ENCODE data around the gene BORCS5. TPM values are rescaled to one million over a fixed set of nuclear protein-coding genes. Genes with fewer than 3 reads are reported as not detected.

BORCS5 gene
- polyA plus RNA-seq, 4 donors = 2.2 to 7.5 (median 5.5) TPM

GRCh38 chr12:12392413-12392812 lies 35.5 kb downstream of the BORCS5 start:
- Histone ChIP-seq H3K36me3 (ENCODE audit: control insufficient read depth in 3 of 3, insufficient read depth in 2 of 3, low read depth in 1 of 3, low read length in 3 of 3) (peaks cover 0 to 3% (median 0%) of the 10 kb centered on the region in 3 donors), H3K9me3 (ENCODE audit: control insufficient read depth in 2 of 2, insufficient read depth in 1 of 2, low read depth in 1 of 2, low read length in 1 of 2) (no peaks in the 10 kb centered on the region), H3K4me1 (ENCODE audit: control insufficient read depth in 3 of 3, insufficient read depth in 2 of 3, low read depth in 1 of 3, low read length in 2 of 3) (no peaks in the 10 kb centered on the region), H3K27ac (ENCODE audit: low read depth in 1 of 3, low read length in 2 of 3) (no peak overlapping the region), H3K4me3 (ENCODE audit: low read depth in 1 of 3, low read length in 3 of 3) (no peak overlapping the region), H3K27me3 (ENCODE audit: control insufficient read depth in 3 of 3, insufficient read depth in 3 of 3, low read length in 3 of 3) (no peaks in the 10 kb centered on the region)
- no peak for DNase-seq
- WGBS, 3 donors = 24 to 62% (median 49%) methylated on average over 2 of the region's 2 CpGs
- no peak for FAIRE-seq

- Histone ChIP-seq H3K27me3 (ENCODE audit: control insufficient read depth in 3 of 3, insufficient read depth in 3 of 3, low read length in 3 of 3) (no peaks in the 10 kb centered on the region), H3K4me1 (ENCODE audit: control insufficient read depth in 3 of 3, insufficient read depth in 2 of 3, low read depth in 1 of 3, low read length in 2 of 3) (no peaks in the 10 kb centered on the region), H3K9me3 (ENCODE audit: control insufficient read depth in 2 of 2, insufficient read depth in 1 of 2, low read depth in 1 of 2, low read length in 1 of 2) (no peaks in the 10 kb centered on the region), H3K4me3 (ENCODE audit: low read depth in 1 of 3, low read length in 3 of 3) (no peak overlapping the region), H3K27ac (ENCODE audit: low read depth in 1 of 3, low read length in 2 of 3) (no peak overlapping the region), H3K36me3 (ENCODE audit: control insufficient read depth in 3 of 3, insufficient read depth in 2 of 3, low read depth in 1 of 3, low read length in 3 of 3) (peaks cover 0 to 3% (median 0%) of the 10 kb centered on the region in 3 donors)
- 51 to 76% (median 58%) methylated on average over 2 of the region's 2 CpGs for WGBS, 3 donors
- FAIRE-seq (no peak), DNase-seq (no peak)
Measured at GRCh38 chr12:12393171-12393570, 36.3 kb downstream of the BORCS5 start.

- WGBS, 3 donors = 95 to 97% (median 96%) methylated on average over 4 of the region's 4 CpGs
- no peak for FAIRE-seq
Measured at GRCh38 chr12:12396694-12397093, 39.8 kb downstream of the BORCS5 start.

GRCh38 chr12:12397184-12397583 lies 40.3 kb downstream of the BORCS5 start:
- no peaks in the 10 kb centered on the region for H3K27me3 ChIP-seq (ENCODE audit: control insufficient read depth in 3 of 3, insufficient read depth in 3 of 3, low read length in 3 of 3)
- H3K4me3 ChIP-seq (ENCODE audit: low read depth in 1 of 3, low read length in 3 of 3) = no peak overlapping the region
- H3K27ac ChIP-seq (ENCODE audit: low read depth in 1 of 3, low read length in 2 of 3) = no peak overlapping the region
- FAIRE-seq = no peak
- peaks cover 0 to 2% (median 0%) of the 10 kb centered on the region in 3 donors for H3K4me1 ChIP-seq (ENCODE audit: control insufficient read depth in 3 of 3, insufficient read depth in 2 of 3, low read depth in 1 of 3, low read length in 2 of 3)
- peaks cover 0 to 3% (median 0%) of the 10 kb centered on the region in 3 donors for H3K36me3 ChIP-seq (ENCODE audit: control insufficient read depth in 3 of 3, insufficient read depth in 2 of 3, low read depth in 1 of 3, low read length in 3 of 3)
- no peaks in the 10 kb centered on the region for H3K9me3 ChIP-seq (ENCODE audit: control insufficient read depth in 2 of 2, insufficient read depth in 1 of 2, low read depth in 1 of 2, low read length in 1 of 2)
- DNase-seq = no peak
- 96 to 98% (median 97%) methylated on average over 5 of the region's 5 CpGs for WGBS, 3 donors

More at GRCh38 chr12:12396694-12397093, 39.8 kb downstream of the BORCS5 start:
- Histone ChIP-seq H3K4me1 (ENCODE audit: control insufficient read depth in 3 of 3, insufficient read depth in 2 of 3, low read depth in 1 of 3, low read length in 2 of 3) (no peaks in the 10 kb centered on the region), H3K36me3 (ENCODE audit: control insufficient read depth in 3 of 3, insufficient read depth in 2 of 3, low read depth in 1 of 3, low read length in 3 of 3) (peaks cover 0 to 3% (median 0%) of the 10 kb centered on the region in 3 donors), H3K9me3 (ENCODE audit: control insufficient read depth in 2 of 2, insufficient read depth in 1 of 2, low read depth in 1 of 2, low read length in 1 of 2) (no peaks in the 10 kb centered on the region), H3K27me3 (ENCODE audit: control insufficient read depth in 3 of 3, insufficient read depth in 3 of 3, low read length in 3 of 3) (no peaks in the 10 kb centered on the region), H3K27ac (ENCODE audit: low read depth in 1 of 3, low read length in 2 of 3) (no peak overlapping the region), H3K4me3 (ENCODE audit: low read depth in 1 of 3, low read length in 3 of 3) (no peak overlapping the region)
- no peak for DNase-seq

- Histone ChIP-seq H3K4me1 (ENCODE audit: control insufficient read depth in 3 of 3, insufficient read depth in 2 of 3, low read depth in 1 of 3, low read length in 2 of 3) (peaks cover 0 to 11% (median 3%) of the 10 kb centered on the region in 3 donors), H3K36me3 (ENCODE audit: control insufficient read depth in 3 of 3, insufficient read depth in 2 of 3, low read depth in 1 of 3, low read length in 3 of 3) (peaks cover 0 to 3% (median 0%) of the 10 kb centered on the region in 3 donors), H3K4me3 (ENCODE audit: low read depth in 1 of 3, low read length in 3 of 3) (no peak overlapping the region), H3K9me3 (ENCODE audit: control insufficient read depth in 2 of 2, insufficient read depth in 1 of 2, low read depth in 1 of 2, low read length in 1 of 2) (no peaks in the 10 kb centered on the region), H3K27ac (ENCODE audit: low read depth in 1 of 3, low read length in 2 of 3) (peak overlapping the region in 2 of 3 donors; percentile 3 to 50), H3K27me3 (ENCODE audit: control insufficient read depth in 3 of 3, insufficient read depth in 3 of 3, low read length in 3 of 3) (no peaks in the 10 kb centered on the region)
- 63 to 75% (median 73%) methylated on average over 7 of the region's 7 CpGs for WGBS, 3 donors
- FAIRE-seq (no peak), DNase-seq (no peak)
Measured at GRCh38 chr12:12398026-12398859, 41.4 kb downstream of the BORCS5 start.

- Histone ChIP-seq H3K27ac (ENCODE audit: low read depth in 1 of 3, low read length in 2 of 3) (no peak overlapping the region), H3K36me3 (ENCODE audit: control insufficient read depth in 3 of 3, insufficient read depth in 2 of 3, low read depth in 1 of 3, low read length in 3 of 3) (peaks cover 0 to 3% (median 0%) of the 10 kb centered on the region in 3 donors), H3K4me3 (ENCODE audit: low read depth in 1 of 3, low read length in 3 of 3) (no peak overlapping the region), H3K27me3 (ENCODE audit: control insufficient read depth in 3 of 3, insufficient read depth in 3 of 3, low read length in 3 of 3) (no peaks in the 10 kb centered on the region), H3K4me1 (ENCODE audit: control insufficient read depth in 3 of 3, insufficient read depth in 2 of 3, low read depth in 1 of 3, low read length in 2 of 3) (peaks cover 0 to 14% (median 4%) of the 10 kb centered on the region in 3 donors), H3K9me3 (ENCODE audit: control insufficient read depth in 2 of 2, insufficient read depth in 1 of 2, low read depth in 1 of 2, low read length in 1 of 2) (no peaks in the 10 kb centered on the region)
- DNase-seq = no peak
- 88 to 96% (median 91%) methylated on average over 1 of the region's 1 CpG for WGBS, 3 donors
- no peak for FAIRE-seq
Measured at GRCh38 chr12:12399161-12399560, 42.3 kb downstream of the BORCS5 start.

GRCh38 chr12:12399776-12400305 lies 43.0 kb downstream of the BORCS5 start:
- 85 to 89% (median 87%) methylated on average over 4 of the region's 4 CpGs for WGBS, 3 donors
- no peak for DNase-seq
- Histone ChIP-seq H3K27me3 (ENCODE audit: control insufficient read depth in 3 of 3, insufficient read depth in 3 of 3, low read length in 3 of 3) (no peaks in the 10 kb centered on the region), H3K9me3 (ENCODE audit: control insufficient read depth in 2 of 2, insufficient read depth in 1 of 2, low read depth in 1 of 2, low read length in 1 of 2) (no peaks in the 10 kb centered on the region), H3K4me1 (ENCODE audit: control insufficient read depth in 3 of 3, insufficient read depth in 2 of 3, low read depth in 1 of 3, low read length in 2 of 3) (peaks cover 0 to 20% (median 5%) of the 10 kb centered on the region in 3 donors), H3K36me3 (ENCODE audit: control insufficient read depth in 3 of 3, insufficient read depth in 2 of 3, low read depth in 1 of 3, low read length in 3 of 3) (peaks cover 0 to 3% (median under 1%) of the 10 kb centered on the region in 3 donors), H3K27ac (ENCODE audit: low read depth in 1 of 3, low read length in 2 of 3) (no peak overlapping the region), H3K4me3 (ENCODE audit: low read depth in 1 of 3, low read length in 3 of 3) (no peak overlapping the region)
- no peak for FAIRE-seq

- Histone ChIP-seq H3K4me3 (ENCODE audit: low read depth in 1 of 3, low read length in 3 of 3) (no peak overlapping the region), H3K27ac (ENCODE audit: low read depth in 1 of 3, low read length in 2 of 3) (no peak overlapping the region), H3K36me3 (ENCODE audit: control insufficient read depth in 3 of 3, insufficient read depth in 2 of 3, low read depth in 1 of 3, low read length in 3 of 3) (peaks cover 0 to 3% (median 2%) of the 10 kb centered on the region in 3 donors), H3K27me3 (ENCODE audit: control insufficient read depth in 3 of 3, insufficient read depth in 3 of 3, low read length in 3 of 3) (no peaks in the 10 kb centered on the region), H3K4me1 (ENCODE audit: control insufficient read depth in 3 of 3, insufficient read depth in 2 of 3, low read depth in 1 of 3, low read length in 2 of 3) (peaks cover 0 to 27% (median 5%) of the 10 kb centered on the region in 3 donors), H3K9me3 (ENCODE audit: control insufficient read depth in 2 of 2, insufficient read depth in 1 of 2, low read depth in 1 of 2, low read length in 1 of 2) (no peaks in the 10 kb centered on the region)
- 91 to 99% (median 96%) methylated on average over 3 of the region's 3 CpGs for WGBS, 3 donors
- FAIRE-seq (no peak), DNase-seq (no peak)
Measured at GRCh38 chr12:12400793-12401192, 43.9 kb downstream of the BORCS5 start.

All from small intestine (tissue), 7 donors.